Right lobe of liver (tissue), 4 donors: ENCODE measurements around the gene ZBTB33.
A peak's percentile ranks its signal among the peaks of the same experiment; 100 is the strongest.

Experiments used
- POLR2A ChIP-seq: fragments of 450-650 bp; IDR thresholded peaks from one replicate; pipeline ENCODE4 v1.6.1; 2017; ENCODE audit warnings: antibody characterized with exemption, mild to moderate bottlenecking
- TF ChIP-seq, protein P1 (sequence below), 4 donors: fragments of 200-600 bp in 3 of 4; fragments of 450-650 bp in 1 of 4; IDR thresholded peaks; one replicate each; pipeline versions ENCODE4 v1.5.1 to v1.8.0; 2016 to 2022; ENCODE audit warnings: antibody characterized with exemption in 4 of 4, mild to moderate bottlenecking in 2 of 4
- donor health status: DM: no; HTN: no; CAD: no.
- donor health status: DM: no; HTN: no; CAD: no.
- donor health status: DM: no; HTN: yes; CAD: no.

DNA sequence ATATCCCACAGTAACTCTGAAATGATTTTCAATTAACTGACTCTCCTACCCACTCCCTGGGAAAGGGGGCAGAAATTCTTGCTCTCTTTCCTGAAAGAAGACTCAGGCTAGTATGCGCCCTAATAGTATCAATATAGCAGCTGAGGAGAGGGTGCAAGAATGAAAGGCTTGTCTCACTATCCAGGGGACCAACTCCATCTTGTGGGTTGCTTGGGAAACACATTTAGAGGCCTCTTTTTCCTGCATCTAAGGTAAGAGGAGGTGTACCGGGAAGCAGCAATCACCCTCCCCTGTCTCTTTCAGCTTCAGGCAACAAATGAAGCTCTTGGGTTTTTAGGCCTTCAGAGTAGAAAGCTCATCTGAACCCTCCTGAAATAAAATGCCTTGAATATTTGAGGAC lies 49.3 kb downstream of the ZBTB33 start:
- TF ChIP-seq, protein P1, sequence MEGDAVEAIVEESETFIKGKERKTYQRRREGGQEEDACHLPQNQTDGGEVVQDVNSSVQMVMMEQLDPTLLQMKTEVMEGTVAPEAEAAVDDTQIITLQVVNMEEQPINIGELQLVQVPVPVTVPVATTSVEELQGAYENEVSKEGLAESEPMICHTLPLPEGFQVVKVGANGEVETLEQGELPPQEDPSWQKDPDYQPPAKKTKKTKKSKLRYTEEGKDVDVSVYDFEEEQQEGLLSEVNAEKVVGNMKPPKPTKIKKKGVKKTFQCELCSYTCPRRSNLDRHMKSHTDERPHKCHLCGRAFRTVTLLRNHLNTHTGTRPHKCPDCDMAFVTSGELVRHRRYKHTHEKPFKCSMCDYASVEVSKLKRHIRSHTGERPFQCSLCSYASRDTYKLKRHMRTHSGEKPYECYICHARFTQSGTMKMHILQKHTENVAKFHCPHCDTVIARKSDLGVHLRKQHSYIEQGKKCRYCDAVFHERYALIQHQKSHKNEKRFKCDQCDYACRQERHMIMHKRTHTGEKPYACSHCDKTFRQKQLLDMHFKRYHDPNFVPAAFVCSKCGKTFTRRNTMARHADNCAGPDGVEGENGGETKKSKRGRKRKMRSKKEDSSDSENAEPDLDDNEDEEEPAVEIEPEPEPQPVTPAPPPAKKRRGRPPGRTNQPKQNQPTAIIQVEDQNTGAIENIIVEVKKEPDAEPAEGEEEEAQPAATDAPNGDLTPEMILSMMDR (IDR thresholded peaks at IDR 0.05), result peak; percentile 17 to 41 (median 24)
- TF ChIP-seq POLR2A, result no peak
